A549 (cell line): ENCODE measurements around the gene DAB2IP.

Experiments
- POLR2A ChIP-seq: IDR thresholded peaks from 2 replicates; pipeline ENCODE4 v1.6.1; 2012; ENCODE audit warnings: mild to moderate bottlenecking, low read length
- SMC3 ChIP-seq: fragments of >200 bp; sonication (Bioruptor Twin); formaldehyde crosslinking; IDR thresholded peaks from 3 replicates; pipeline ENCODE4 v1.6.1; 2018; ENCODE audit warnings: inconsistent platforms
- TF ChIP-seq, protein P1 (sequence below): fragments of >200 bp; sonication (Bioruptor Twin); formaldehyde crosslinking; IDR thresholded peaks from 3 replicates; pipeline ENCODE4 v1.5.1; 2016
- TF ChIP-seq, protein P2 (sequence below): fragments of 200-600 bp; sonication (generic); IDR thresholded peaks from 2 replicates; pipeline ENCODE4 v1.6.1; 2016; ENCODE audit warnings: antibody characterized with exemption, mild to moderate bottlenecking, moderate library complexity
- TF ChIP-seq, protein P3 (sequence below): IDR thresholded peaks from 2 replicates; pipeline ENCODE4 v1.6.1; 2012
- TF ChIP-seq, protein P4 (sequence below): fragments of 250-450 bp; sonication (Bioruptor Pico); IDR thresholded peaks from 2 replicates; pipeline ENCODE4 v1.5.0; 2021; ENCODE audit warnings: mild to moderate bottlenecking, moderate library complexity, borderline replicate concordance

DNA sequence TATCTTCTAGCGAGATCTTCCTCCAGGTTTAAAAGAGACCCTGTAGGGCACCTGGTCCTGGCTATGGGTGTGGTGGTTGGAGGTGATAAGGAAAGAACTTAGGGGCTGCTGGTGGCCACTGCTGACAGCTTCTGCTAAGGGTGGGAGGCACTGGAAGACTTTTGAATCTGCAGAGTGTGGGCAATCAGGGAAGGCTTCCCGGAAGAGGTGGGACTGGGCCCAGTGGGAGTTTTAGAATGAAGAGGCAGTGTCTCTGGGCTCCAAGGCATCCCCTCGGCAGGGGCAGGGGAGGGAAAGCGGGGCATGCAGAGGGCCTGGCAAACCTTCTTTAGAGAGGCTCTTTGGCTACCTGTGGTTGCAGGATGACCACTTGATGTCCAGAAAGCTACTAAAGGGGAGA lies 23.0 kb upstream of the DAB2IP start:
- TF ChIP-seq, protein P1, sequence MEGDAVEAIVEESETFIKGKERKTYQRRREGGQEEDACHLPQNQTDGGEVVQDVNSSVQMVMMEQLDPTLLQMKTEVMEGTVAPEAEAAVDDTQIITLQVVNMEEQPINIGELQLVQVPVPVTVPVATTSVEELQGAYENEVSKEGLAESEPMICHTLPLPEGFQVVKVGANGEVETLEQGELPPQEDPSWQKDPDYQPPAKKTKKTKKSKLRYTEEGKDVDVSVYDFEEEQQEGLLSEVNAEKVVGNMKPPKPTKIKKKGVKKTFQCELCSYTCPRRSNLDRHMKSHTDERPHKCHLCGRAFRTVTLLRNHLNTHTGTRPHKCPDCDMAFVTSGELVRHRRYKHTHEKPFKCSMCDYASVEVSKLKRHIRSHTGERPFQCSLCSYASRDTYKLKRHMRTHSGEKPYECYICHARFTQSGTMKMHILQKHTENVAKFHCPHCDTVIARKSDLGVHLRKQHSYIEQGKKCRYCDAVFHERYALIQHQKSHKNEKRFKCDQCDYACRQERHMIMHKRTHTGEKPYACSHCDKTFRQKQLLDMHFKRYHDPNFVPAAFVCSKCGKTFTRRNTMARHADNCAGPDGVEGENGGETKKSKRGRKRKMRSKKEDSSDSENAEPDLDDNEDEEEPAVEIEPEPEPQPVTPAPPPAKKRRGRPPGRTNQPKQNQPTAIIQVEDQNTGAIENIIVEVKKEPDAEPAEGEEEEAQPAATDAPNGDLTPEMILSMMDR, result no peak
- TF ChIP-seq POLR2A, result no peak
- TF ChIP-seq, protein P2, sequence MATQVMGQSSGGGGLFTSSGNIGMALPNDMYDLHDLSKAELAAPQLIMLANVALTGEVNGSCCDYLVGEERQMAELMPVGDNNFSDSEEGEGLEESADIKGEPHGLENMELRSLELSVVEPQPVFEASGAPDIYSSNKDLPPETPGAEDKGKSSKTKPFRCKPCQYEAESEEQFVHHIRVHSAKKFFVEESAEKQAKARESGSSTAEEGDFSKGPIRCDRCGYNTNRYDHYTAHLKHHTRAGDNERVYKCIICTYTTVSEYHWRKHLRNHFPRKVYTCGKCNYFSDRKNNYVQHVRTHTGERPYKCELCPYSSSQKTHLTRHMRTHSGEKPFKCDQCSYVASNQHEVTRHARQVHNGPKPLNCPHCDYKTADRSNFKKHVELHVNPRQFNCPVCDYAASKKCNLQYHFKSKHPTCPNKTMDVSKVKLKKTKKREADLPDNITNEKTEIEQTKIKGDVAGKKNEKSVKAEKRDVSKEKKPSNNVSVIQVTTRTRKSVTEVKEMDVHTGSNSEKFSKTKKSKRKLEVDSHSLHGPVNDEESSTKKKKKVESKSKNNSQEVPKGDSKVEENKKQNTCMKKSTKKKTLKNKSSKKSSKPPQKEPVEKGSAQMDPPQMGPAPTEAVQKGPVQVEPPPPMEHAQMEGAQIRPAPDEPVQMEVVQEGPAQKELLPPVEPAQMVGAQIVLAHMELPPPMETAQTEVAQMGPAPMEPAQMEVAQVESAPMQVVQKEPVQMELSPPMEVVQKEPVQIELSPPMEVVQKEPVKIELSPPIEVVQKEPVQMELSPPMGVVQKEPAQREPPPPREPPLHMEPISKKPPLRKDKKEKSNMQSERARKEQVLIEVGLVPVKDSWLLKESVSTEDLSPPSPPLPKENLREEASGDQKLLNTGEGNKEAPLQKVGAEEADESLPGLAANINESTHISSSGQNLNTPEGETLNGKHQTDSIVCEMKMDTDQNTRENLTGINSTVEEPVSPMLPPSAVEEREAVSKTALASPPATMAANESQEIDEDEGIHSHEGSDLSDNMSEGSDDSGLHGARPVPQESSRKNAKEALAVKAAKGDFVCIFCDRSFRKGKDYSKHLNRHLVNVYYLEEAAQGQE, result no peak
- TF ChIP-seq, protein P3, sequence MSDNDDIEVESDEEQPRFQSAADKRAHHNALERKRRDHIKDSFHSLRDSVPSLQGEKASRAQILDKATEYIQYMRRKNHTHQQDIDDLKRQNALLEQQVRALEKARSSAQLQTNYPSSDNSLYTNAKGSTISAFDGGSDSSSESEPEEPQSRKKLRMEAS, result no peak
- TF ChIP-seq SMC3, result no peak
- TF ChIP-seq, protein P4, sequence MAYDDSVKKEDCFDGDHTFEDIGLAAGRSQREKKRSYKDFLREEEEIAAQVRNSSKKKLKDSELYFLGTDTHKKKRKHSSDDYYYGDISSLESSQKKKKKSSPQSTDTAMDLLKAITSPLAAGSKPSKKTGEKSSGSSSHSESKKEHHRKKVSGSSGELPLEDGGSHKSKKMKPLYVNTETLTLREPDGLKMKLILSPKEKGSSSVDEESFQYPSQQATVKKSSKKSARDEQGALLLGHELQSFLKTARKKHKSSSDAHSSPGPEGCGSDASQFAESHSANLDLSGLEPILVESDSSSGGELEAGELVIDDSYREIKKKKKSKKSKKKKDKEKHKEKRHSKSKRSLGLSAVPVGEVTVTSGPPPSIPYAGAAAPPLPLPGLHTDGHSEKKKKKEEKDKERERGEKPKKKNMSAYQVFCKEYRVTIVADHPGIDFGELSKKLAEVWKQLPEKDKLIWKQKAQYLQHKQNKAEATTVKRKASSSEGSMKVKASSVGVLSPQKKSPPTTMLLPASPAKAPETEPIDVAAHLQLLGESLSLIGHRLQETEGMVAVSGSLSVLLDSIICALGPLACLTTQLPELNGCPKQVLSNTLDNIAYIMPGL, result no peak
